ENCODE data around the gene CDC37L1. TPM values are rescaled to one million over a fixed set of nuclear protein-coding genes. Genes with fewer than 3 reads are reported as not detected.

CDC37L1 gene
- total and polyA plus RNA-seq, 9 of the 15 experiments (the other 6 are each of a cell fraction or from before 2014, with no cell fraction given), result 1.5 to 7.9 (median 6.0) TPM

DNA sequence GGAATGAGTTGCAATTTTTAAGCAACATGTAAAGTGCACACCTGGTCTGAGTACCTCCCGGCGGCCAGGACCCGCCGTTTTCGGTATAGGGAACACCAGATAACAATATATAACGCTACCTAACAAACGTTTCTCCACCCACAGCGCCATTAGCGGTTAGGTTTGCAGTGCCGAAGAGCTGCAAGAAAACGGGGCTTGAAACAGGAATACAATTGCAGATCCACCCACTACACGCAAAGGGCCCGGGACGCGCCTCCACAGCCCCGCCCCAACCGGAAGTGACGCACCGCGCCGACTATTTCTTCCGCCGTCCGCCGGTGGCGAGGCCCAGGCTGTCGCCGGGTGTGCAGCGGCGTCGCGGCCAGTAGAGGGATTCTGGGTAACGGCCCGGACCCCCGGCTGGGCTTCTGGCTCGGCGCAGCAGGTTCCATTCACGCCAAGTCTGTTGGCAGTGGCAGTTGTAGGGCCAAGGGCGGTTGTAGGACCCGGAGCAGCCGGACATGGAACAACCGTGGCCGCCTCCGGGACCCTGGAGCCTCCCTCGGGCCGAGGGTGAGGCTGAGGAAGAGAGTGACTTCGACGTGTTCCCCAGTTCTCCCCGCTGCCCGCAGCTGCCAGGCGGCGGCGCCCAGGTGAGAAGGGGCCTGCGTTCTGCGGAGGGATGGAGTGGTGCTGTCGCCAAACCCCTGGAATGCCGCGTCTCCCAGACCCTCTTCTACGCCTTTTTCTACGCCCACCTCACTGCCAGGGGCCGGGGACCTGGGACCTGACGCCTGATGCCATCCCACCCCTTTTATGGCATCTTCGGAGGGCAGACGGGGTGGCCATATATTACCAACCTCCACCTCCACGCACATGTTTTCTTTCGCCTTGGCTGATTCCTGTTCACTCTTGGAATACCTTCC, at the start of gene CDC37L1 (continued):
- TF ChIP-seq, protein P1, sequence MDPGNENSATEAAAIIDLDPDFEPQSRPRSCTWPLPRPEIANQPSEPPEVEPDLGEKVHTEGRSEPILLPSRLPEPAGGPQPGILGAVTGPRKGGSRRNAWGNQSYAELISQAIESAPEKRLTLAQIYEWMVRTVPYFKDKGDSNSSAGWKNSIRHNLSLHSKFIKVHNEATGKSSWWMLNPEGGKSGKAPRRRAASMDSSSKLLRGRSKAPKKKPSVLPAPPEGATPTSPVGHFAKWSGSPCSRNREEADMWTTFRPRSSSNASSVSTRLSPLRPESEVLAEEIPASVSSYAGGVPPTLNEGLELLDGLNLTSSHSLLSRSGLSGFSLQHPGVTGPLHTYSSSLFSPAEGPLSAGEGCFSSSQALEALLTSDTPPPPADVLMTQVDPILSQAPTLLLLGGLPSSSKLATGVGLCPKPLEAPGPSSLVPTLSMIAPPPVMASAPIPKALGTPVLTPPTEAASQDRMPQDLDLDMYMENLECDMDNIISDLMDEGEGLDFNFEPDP (CRISPR knock-in tag; IDR thresholded peaks at IDR 0.05), result no peak
- TF ChIP-seq GTF2F1 (IDR thresholded peaks at IDR 0.05; ENCODE audit: low read depth, low read length), result peak; percentile 64; the same call in 1 of the 2 replicates
- peak; percentile 27; the same call in 1 of the 2 replicates for TF ChIP-seq EP300 (IDR thresholded peaks at IDR 0.05; ENCODE audit: low read length)
- no peak; the same call in 1 of the 2 replicates for TF ChIP-seq ATF1 (CRISPR knock-in tag; IDR thresholded peaks at IDR 0.05)
- peak; percentile 93 for TF ChIP-seq ATF1 (tag; IDR thresholded peaks at IDR 0.05)
- TF ChIP-seq HNRNPLL (IDR thresholded peaks at IDR 0.05; ENCODE audit: low read depth, low read length, poor library complexity, severe bottlenecking), result peak; percentile 86
- TF ChIP-seq LCOR (CRISPR knock-in tag; IDR thresholded peaks at IDR 0.05), result peak; percentile 11; the same call in 1 of the 2 replicates
- TF ChIP-seq, protein P2, sequence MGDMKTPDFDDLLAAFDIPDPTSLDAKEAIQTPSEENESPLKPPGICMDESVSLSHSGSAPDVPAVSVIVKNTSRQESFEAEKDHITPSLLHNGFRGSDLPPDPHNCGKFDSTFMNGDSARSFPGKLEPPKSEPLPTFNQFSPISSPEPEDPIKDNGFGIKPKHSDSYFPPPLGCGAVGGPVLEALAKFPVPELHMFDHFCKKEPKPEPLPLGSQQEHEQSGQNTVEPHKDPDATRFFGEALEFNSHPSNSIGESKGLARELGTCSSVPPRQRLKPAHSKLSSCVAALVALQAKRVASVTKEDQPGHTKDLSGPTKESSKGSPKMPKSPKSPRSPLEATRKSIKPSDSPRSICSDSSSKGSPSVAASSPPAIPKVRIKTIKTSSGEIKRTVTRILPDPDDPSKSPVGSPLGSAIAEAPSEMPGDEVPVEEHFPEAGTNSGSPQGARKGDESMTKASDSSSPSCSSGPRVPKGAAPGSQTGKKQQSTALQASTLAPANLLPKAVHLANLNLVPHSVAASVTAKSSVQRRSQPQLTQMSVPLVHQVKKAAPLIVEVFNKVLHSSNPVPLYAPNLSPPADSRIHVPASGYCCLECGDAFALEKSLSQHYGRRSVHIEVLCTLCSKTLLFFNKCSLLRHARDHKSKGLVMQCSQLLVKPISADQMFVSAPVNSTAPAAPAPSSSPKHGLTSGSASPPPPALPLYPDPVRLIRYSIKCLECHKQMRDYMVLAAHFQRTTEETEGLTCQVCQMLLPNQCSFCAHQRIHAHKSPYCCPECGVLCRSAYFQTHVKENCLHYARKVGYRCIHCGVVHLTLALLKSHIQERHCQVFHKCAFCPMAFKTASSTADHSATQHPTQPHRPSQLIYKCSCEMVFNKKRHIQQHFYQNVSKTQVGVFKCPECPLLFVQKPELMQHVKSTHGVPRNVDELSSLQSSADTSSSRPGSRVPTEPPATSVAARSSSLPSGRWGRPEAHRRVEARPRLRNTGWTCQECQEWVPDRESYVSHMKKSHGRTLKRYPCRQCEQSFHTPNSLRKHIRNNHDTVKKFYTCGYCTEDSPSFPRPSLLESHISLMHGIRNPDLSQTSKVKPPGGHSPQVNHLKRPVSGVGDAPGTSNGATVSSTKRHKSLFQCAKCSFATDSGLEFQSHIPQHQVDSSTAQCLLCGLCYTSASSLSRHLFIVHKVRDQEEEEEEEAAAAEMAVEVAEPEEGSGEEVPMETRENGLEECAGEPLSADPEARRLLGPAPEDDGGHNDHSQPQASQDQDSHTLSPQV (IDR thresholded peaks at IDR 0.05), result peak; percentile 52; the same call in 1 of the 2 replicates
- peak; percentile 73 for TF ChIP-seq CXXC5 (CRISPR knock-in tag; IDR thresholded peaks at IDR 0.05)
- TF ChIP-seq ZNF316 (IDR thresholded peaks at IDR 0.05), result peak; percentile 22; the same call in 1 of the 2 replicates
- TF ChIP-seq NCOA6 (IDR thresholded peaks at IDR 0.05), result 0 out of 2 replicates have a peak, but pooled peaks have one; percentile 18
- peak in 2 of 3 experiments; percentile 73 to 86 for TF ChIP-seq YY1 (IDR thresholded peaks at IDR 0.05; ENCODE audit: borderline replicate concordance in 1 of 3, control insufficient read depth in 1 of 3, extremely low read depth in 1 of 3, insufficient read depth in 3 of 3, insufficient read length in 1 of 3, insufficient replicate concordance in 2 of 3, low read depth in 1 of 3, low read length in 2 of 3)
- TF ChIP-seq TAF9B (IDR thresholded peaks at IDR 0.05; ENCODE audit: partially characterized antibody), result peak; percentile 76
- TF ChIP-seq, protein P3, sequence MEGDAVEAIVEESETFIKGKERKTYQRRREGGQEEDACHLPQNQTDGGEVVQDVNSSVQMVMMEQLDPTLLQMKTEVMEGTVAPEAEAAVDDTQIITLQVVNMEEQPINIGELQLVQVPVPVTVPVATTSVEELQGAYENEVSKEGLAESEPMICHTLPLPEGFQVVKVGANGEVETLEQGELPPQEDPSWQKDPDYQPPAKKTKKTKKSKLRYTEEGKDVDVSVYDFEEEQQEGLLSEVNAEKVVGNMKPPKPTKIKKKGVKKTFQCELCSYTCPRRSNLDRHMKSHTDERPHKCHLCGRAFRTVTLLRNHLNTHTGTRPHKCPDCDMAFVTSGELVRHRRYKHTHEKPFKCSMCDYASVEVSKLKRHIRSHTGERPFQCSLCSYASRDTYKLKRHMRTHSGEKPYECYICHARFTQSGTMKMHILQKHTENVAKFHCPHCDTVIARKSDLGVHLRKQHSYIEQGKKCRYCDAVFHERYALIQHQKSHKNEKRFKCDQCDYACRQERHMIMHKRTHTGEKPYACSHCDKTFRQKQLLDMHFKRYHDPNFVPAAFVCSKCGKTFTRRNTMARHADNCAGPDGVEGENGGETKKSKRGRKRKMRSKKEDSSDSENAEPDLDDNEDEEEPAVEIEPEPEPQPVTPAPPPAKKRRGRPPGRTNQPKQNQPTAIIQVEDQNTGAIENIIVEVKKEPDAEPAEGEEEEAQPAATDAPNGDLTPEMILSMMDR (IDR thresholded peaks at IDR 0.05 in 2 of 3, conservative IDR thresholded peaks at IDR 0.05 in 1 of 3; ENCODE audit: insufficient read depth in 2 of 3, low read depth in 1 of 3, low read length in 3 of 3), result peak; percentile 38 to 72 (median 69); a peak in 5 of 6 replicates
- no peak for TF ChIP-seq SRSF1 (IDR thresholded peaks at IDR 0.05; ENCODE audit: low read depth, low read length)
- peak; percentile 90 for TF ChIP-seq GTF2E2 (tag; IDR thresholded peaks at IDR 0.05)
- TF ChIP-seq MYC (IDR thresholded peaks at IDR 0.05; ENCODE audit: low read depth, low read length), result 0 out of 2 replicates have a peak, but pooled peaks have one; percentile 53
- peak; percentile 22; the same call in 1 of the 2 replicates for TF ChIP-seq MYC (CRISPR knock-in tag; IDR thresholded peaks at IDR 0.05; ENCODE audit: borderline replicate concordance, low read depth)
